Dermis microvascular lymphatic vessel endothelial cell (primary cell): ENCODE data around the gene RIBC1. TPM values are rescaled to one million over a fixed set of nuclear protein-coding genes. Genes with fewer than 3 reads are reported as not detected.
"Not testable (repeated sequence)": the region's sequence is repeated elsewhere in the genome, so short reads cannot be mapped to it uniquely, and the experiment has no call there.

Source experiments
- DNase-seq, 2 donors: peaks; one replicate each; pipeline versions ENCODE4 v3.0.0 to v3.0.0-alpha.2; 2010; ENCODE audit warnings: low read depth in 2 of 2
- total RNA-seq: library from RNA; depleted of rRNA; stranded (reverse); fragments of >200 nt; gene quantifications from 2 replicates; pipeline ENCODE4 v1.2.1, GENCODE V29; 2014

Gene RIBC1
- total RNA-seq, 1 donor from 2014 or later, result 0.13 TPM

- DNase-seq, result peak; percentile 63 to 67
Observed at GRCh38 chrX:53435997-53436396, 13.3 kb downstream of the RIBC1 start.

GRCh38 chrX:53437206-53437605 is 14.5 kb downstream of the RIBC1 start:
- DNase-seq, result no peak

DNA sequence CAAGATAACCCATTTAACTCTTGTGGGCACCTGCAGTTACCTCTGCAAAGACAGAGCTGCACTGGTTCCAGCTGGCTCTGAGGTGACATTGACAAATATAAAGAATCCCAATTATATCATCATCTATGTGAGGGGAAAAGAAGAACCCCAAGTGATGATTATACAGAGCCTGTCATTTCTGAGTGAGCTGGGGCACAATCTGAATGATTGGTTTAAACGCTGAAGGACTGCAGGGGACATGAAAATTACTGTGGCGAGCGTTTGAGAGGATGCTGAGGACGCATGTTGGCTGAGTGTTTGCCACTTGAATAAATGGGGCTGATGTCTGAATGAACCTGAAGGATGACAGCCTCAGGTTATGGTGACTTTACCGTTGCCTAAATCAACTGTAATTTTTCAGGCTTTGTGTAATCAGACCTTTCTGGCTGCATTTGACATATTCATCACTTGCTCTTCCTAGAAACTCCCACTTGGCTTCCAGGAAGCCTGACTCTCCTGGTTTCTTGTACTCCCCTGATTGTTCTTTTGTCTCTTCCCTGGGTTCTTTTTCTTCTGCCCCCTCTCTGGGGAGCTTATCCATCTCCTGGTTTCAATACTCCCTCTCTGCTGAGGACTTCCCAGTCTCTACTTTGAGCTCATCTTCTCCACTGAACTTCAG is 15.6 kb downstream of the RIBC1 start:
- DNase-seq, result no peak

GRCh38 chrX:53438832-53439230 is 16.2 kb downstream of the RIBC1 start:
- no peak for DNase-seq

DNA sequence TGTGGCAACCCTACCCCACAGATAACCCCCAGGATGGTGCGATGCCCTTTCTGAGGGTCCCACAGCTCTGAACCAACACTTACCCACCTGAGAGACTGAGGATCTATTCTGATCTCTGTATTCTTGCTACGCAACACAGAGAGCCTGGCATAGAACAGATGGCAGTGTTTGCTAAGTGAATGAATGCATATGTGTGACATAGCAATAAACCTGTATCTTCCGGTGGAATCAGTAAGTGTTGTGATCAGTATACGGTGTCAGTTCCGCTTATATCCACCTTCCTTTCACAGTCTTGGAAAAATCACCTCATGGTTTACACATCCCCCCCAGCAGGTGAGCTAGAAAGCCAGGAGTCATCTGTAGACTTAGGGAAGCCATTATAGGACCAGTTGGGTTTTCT is 17.4 kb downstream of the RIBC1 start:
- no peak for DNase-seq

GRCh38 chrX:53440621-53441517 is 18.2 kb downstream of the RIBC1 start:
- peak in 1 of 2 donors; percentile 51 for DNase-seq

- peak in 1 of 2 donors; percentile 39 for DNase-seq
Observed at GRCh38 chrX:53441531-53442321, 19.1 kb downstream of the RIBC1 start.

DNA sequence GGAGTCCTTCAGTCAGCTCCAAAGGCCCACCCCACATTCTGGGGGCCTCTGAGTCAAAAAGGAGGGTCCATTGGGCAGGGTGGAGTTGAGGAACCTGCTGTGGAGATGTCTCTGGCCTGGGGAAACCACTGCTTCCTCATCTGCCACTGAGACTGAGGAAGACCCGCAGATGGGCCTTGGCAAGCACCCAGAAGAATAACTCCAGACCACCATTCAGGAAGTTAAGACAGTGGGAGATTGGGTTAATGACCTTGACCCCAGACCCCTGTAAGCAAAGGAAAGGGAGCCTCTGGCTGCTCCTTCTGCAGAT is 19.6 kb downstream of the RIBC1 start:
- no peak for DNase-seq

GRCh38 chrX:53445977-53446376 is 23.3 kb downstream of the RIBC1 start:
- DNase-seq, result peak; percentile 28 to 42

DNA sequence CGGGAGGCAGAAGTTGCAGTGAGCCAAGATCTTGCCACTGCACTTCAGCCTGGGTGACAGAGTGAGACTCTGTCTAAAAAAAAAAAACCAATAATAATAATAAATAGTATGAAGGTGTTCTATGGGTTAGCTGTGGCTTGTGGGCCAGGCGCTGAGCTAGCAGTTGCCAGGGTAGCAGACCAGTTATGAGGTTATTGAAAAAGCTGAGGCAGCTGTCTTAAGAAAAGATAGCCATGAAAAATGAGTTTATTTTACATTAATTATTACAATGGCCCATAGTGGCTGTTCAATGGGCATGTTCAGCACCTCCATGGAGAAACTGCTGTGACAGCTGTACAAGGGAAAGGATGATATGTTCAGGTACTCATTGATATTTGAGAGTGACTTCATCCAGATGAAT is 24.8 kb downstream of the RIBC1 start:
- no peak for DNase-seq

DNA sequence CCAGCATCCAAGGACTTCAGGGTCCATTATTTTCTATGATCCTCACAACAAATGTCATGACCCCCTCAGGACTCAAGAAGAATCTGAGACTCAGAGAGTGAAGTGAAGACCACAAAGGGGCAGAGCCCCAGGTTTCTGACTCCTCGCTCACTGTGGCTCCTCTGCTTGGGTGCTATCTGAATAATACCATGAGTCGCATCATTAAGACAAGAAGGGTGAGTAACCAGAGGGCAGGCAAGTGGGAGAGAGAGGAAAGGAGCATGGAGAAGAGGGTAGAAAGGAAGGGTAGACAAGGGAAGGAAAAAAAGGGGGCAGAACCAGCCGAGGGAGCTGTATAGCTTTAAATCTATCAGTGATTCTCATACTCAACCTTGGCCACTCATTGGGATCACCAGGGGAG is 27.0 kb downstream of the RIBC1 start:
- DNase-seq, result no peak

GRCh38 chrX:53452812-53453211 is 30.1 kb downstream of the RIBC1 start:
- DNase-seq, result no peak

DNA sequence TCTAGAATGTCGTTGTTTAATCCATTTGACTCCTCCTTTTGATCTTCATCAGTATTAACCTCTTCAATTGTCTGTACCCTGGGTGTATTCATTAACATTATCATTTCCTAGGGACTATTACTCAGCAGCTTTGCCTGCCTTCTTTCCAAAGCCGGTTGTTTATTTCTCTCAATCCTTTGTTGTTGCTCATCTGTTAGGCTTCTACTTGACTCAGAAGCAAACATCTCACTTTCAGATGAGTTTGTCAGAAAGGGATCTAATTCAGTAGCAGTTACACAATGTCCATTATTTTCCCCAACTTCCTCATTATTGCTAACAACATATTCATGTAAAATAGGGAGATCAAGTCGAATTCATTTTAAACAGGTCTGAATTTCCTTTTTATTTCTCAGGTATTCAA is 33.6 kb downstream of the RIBC1 start:
- DNase-seq, result no peak

- DNase-seq, result no peak
Observed at GRCh38 chrX:53458082-53458481, 35.4 kb downstream of the RIBC1 start.

DNA sequence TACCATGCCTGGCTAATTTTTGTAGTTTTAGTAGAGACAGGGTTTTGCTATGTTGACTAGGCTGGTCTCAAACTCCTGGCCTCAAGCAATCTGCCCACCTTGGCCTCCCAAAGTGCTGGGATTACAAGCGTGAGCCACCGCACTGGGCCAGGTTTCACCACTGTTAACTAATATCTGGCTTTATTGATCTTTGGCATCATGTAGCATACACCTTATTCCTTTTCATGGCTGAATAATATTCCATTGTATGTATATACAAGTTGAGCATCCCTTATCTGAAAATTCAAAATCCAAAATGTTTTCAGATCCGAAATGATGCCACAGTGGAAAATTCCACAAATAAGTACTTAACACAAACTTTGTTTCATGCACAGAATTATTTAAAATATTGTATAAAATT is 46.0 kb downstream of the RIBC1 start:
- DNase-seq, result not testable (repeated sequence)

DNA sequence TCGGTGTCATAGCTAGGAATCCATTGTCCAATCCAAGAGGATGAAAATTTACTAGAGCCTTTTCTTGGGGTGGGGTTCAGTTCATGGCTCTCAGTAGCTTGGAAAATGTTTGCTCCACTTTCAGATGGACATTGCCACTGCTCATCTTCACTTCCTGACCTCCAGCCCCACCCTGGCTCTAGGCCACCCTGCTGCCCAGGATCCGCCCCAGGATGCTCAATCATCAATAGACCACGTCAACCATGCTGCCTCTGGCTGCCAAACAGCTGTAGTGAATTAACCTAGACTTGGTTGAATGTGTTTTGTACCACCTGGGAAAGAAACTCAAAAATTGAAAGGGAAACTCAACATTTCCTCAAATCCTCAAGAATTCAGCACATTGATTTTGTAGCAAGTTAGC is 48.7 kb downstream of the RIBC1 start:
- DNase-seq, result no peak

- DNase-seq, result no peak
Observed at GRCh38 chrX:53474707-53475106, 52.0 kb downstream of the RIBC1 start.

DNA sequence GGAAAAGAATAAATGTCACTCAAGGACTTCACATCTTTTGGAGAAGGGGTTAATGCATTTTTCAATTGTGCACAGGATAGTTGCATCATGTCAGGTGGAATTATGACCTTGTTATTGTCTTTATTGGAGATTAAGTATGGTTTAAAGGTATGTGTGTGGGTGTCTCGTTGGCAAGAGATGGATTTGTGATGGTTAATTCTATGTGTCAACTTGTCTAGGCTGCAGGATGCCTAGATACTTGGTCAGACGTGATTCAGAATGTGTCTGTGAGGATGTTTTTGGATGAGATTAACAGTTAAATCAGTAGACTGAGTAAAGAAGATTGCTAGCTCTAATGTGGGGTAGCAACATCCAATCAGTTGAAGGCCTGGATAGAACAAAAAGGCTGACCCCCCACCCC is 53.7 kb downstream of the RIBC1 start:
- no peak for DNase-seq

- DNase-seq, result peak in 1 of 2 donors; percentile 5
Observed at GRCh38 chrX:53479301-53479700, 56.6 kb downstream of the RIBC1 start.
